ENCODE measurements around the gene GBF1.

The GBF1 gene

DNA sequence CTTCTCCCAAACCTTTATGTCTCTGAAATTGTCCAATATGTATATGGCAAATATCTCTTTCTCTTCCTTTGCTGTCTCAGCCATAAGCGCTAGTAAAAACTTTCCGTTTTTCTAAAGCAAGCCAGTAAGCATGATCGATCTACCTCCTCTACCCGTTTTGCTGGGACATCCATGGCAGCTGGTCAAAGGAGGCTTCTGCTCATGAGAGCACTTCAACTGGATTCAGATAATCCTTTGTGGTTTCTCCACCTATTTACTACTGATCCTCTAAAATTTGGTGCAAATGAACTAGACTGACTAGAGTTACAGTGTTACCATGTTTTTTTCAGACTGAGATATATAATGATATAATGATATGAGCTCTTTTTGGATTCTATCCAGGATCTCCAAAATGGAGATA is 42.7 kb downstream of the GBF1 start:
- Histone ChIP-seq H3K4me1 (ENCODE audit: low read length) (no peaks in the 10 kb centered on the region), H3K4me2 (ENCODE audit: low read length) (no peak overlapping the region), H3K27ac (ENCODE audit: low read length) (no peak overlapping the region), H4K20me1 (ENCODE audit: insufficient read depth, low read length) (peaks cover 6% of the 10 kb centered on the region; the same call in 1 of the 2 replicates), H2AFZ (ENCODE audit: low read depth, low read length) (no peak overlapping the region), H3K9ac (ENCODE audit: low read length) (no peak overlapping the region), H3K9me3 (ENCODE audit: insufficient read depth, low read length) (no peaks in the 10 kb centered on the region), H3K27me3 (ENCODE audit: low read depth, low read length) (no peaks in the 10 kb centered on the region), H3K4me3 (ENCODE audit: low read length) (no peak overlapping the region), H3K36me3 (replicated peaks; ENCODE audit: low read depth, low read length) (no peaks in the 10 kb centered on the region), H3K79me2 (ENCODE audit: low read length) (peaks cover 4% of the 10 kb centered on the region; the same call in 1 of the 2 replicates)
- no peak for TF ChIP-seq EZH2phosphoT487 (IDR thresholded peaks at IDR 0.05; ENCODE audit: low read depth)
- TF ChIP-seq, protein P1, sequence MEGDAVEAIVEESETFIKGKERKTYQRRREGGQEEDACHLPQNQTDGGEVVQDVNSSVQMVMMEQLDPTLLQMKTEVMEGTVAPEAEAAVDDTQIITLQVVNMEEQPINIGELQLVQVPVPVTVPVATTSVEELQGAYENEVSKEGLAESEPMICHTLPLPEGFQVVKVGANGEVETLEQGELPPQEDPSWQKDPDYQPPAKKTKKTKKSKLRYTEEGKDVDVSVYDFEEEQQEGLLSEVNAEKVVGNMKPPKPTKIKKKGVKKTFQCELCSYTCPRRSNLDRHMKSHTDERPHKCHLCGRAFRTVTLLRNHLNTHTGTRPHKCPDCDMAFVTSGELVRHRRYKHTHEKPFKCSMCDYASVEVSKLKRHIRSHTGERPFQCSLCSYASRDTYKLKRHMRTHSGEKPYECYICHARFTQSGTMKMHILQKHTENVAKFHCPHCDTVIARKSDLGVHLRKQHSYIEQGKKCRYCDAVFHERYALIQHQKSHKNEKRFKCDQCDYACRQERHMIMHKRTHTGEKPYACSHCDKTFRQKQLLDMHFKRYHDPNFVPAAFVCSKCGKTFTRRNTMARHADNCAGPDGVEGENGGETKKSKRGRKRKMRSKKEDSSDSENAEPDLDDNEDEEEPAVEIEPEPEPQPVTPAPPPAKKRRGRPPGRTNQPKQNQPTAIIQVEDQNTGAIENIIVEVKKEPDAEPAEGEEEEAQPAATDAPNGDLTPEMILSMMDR (IDR thresholded peaks at IDR 0.05; ENCODE audit: low read depth, low read length) = no peak

DNA sequence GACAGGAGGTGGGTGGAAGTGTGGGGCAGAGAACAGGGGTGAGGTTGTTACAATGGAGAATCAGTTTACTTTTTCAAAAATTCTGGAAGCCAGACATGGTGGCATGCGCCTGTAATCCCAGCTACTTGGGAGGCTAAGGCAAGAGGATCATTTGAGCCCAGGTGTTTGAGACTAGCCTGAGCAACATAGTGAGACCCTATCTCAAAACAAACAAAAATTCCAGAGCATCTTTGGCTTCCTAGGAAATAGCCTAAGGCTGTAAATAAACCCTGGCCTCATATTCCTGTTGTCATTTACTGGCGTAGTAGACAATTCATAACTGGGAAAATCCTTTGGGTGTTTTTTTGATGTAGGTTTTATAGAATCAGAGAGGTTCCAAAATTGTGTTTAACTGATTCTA is 44.0 kb downstream of the GBF1 start:
- H4K20me1 ChIP-seq (ENCODE audit: insufficient read depth, low read length) = peaks cover 6% of the 10 kb centered on the region; the same call in 1 of the 2 replicates
- no peak overlapping the region for H3K4me2 ChIP-seq (ENCODE audit: low read length)
- no peak overlapping the region for H2AFZ ChIP-seq (ENCODE audit: low read depth, low read length)
- H3K9ac ChIP-seq (ENCODE audit: low read length) = no peak overlapping the region
- no peaks in the 10 kb centered on the region for H3K4me1 ChIP-seq (ENCODE audit: low read length)
- H3K27ac ChIP-seq (ENCODE audit: low read length) = no peak overlapping the region
- TF ChIP-seq, protein P1 (IDR thresholded peaks at IDR 0.05; ENCODE audit: low read depth, low read length) = no peak
- no peak for TF ChIP-seq EZH2phosphoT487 (IDR thresholded peaks at IDR 0.05; ENCODE audit: low read depth)
- no peaks in the 10 kb centered on the region for H3K36me3 ChIP-seq (replicated peaks; ENCODE audit: low read depth, low read length)
- no peaks in the 10 kb centered on the region for H3K27me3 ChIP-seq (ENCODE audit: low read depth, low read length)
- no peak overlapping the region for H3K4me3 ChIP-seq (ENCODE audit: low read length)
- peaks cover 4% of the 10 kb centered on the region; the same call in 1 of the 2 replicates for H3K79me2 ChIP-seq (ENCODE audit: low read length)
- H3K9me3 ChIP-seq (ENCODE audit: insufficient read depth, low read length) = no peaks in the 10 kb centered on the region

DNA sequence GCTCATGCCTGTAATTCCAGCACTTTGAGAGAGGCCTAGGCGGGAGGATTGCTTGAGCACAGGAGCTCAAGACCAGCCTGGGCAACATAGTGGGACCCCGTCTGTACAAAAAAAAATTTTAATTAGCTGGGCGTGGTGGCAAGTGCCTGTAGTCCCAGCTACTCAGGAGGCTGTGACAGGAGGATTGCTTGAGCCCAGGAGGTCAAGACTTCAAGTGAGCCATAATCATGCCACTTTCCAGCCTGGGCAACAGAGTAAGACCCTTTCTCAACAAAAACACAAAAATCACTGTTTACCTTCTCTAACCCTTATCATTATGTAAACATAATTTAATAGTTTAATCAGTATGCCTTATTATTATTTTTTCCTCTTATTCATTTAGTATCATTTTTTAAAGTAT is 44.5 kb downstream of the GBF1 start:
- Histone ChIP-seq H4K20me1 (ENCODE audit: insufficient read depth, low read length) (peaks cover 6% of the 10 kb centered on the region; the same call in 1 of the 2 replicates), H3K27ac (ENCODE audit: low read length) (no peak overlapping the region), H3K27me3 (ENCODE audit: low read depth, low read length) (no peaks in the 10 kb centered on the region), H3K9me3 (ENCODE audit: insufficient read depth, low read length) (no peaks in the 10 kb centered on the region), H3K4me3 (ENCODE audit: low read length) (no peak overlapping the region), H3K79me2 (ENCODE audit: low read length) (peaks cover 4% of the 10 kb centered on the region; the same call in 1 of the 2 replicates), H3K36me3 (replicated peaks; ENCODE audit: low read depth, low read length) (no peaks in the 10 kb centered on the region), H3K4me1 (ENCODE audit: low read length) (no peaks in the 10 kb centered on the region), H3K4me2 (ENCODE audit: low read length) (no peak overlapping the region), H3K9ac (ENCODE audit: low read length) (no peak overlapping the region), H2AFZ (ENCODE audit: low read depth, low read length) (no peak overlapping the region)
- no peak for TF ChIP-seq EZH2phosphoT487 (IDR thresholded peaks at IDR 0.05; ENCODE audit: low read depth)
- TF ChIP-seq, protein P1 (IDR thresholded peaks at IDR 0.05; ENCODE audit: low read depth, low read length) = no peak

DNA sequence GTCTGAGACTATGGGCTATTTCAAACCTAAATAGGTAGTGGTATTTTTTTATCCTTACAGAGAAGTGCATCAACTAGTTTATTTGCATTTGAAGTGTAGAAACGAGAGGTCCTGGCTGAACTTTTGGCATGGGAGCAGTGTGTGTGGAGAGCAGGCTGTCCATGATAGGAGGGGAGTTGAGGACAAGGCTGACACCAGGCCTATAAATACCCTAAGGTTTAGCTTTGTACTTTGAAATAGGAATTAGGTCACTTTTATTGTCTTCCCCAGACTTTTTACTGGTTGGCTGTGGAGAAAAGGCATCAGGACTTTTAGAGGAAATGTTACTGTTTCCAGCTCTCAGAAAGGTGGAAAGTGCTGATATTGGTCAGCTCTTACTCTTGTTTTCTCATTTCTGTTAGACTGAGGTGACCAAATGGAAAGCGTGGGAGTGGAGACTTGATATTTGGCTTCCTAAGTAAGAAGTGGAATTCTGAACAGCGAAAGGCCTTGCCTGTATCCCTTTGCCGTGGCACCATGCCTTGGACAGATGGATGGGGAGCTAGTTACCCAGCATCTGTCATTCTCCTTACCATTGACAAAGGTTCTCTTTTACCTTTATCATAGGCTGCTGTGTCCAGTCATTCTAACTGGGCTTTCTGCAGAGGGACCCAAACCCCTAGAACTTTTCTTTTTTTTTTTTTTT is 46.0 kb downstream of the GBF1 start:
- no peaks in the 10 kb centered on the region for H3K27me3 ChIP-seq (ENCODE audit: low read depth, low read length)
- H3K79me2 ChIP-seq (ENCODE audit: low read length) = peaks cover 4% of the 10 kb centered on the region; the same call in 1 of the 2 replicates
- no peaks in the 10 kb centered on the region for H3K4me1 ChIP-seq (ENCODE audit: low read length)
- 0 out of 2 replicates have a peak, but pooled peaks cover 3% of the 10 kb centered on the region for H4K20me1 ChIP-seq (ENCODE audit: insufficient read depth, low read length)
- no peak overlapping the region for H3K4me2 ChIP-seq (ENCODE audit: low read length)
- no peak overlapping the region for H3K9ac ChIP-seq (ENCODE audit: low read length)
- H2AFZ ChIP-seq (ENCODE audit: low read depth, low read length) = no peak overlapping the region
- H3K4me3 ChIP-seq (ENCODE audit: low read length) = no peak overlapping the region
- no peaks in the 10 kb centered on the region for H3K36me3 ChIP-seq (replicated peaks; ENCODE audit: low read depth, low read length)
- no peaks in the 10 kb centered on the region for H3K9me3 ChIP-seq (ENCODE audit: insufficient read depth, low read length)
- H3K27ac ChIP-seq (ENCODE audit: low read length) = no peak overlapping the region
- TF ChIP-seq EZH2phosphoT487 (IDR thresholded peaks at IDR 0.05; ENCODE audit: low read depth) = no peak
- TF ChIP-seq, protein P1 (IDR thresholded peaks at IDR 0.05; ENCODE audit: low read depth, low read length) = no peak
